AG09319 (cell line): ENCODE data around the gene EGR4.

Source experiments
- DNase-seq: peaks from one replicate; pipeline ENCODE4 v3.0.0-alpha.2; 2010; ENCODE audit warnings: low read depth; ENCODE audit errors: extremely low read depth
- TF ChIP-seq, protein P1 (sequence below): IDR thresholded peaks from 2 replicates; pipeline ENCODE4 v1.5.1; 2011; ENCODE audit warnings: low read depth, mild to moderate bottlenecking, inconsistent platforms, low read length, moderate library complexity

The EGR4 gene

DNA sequence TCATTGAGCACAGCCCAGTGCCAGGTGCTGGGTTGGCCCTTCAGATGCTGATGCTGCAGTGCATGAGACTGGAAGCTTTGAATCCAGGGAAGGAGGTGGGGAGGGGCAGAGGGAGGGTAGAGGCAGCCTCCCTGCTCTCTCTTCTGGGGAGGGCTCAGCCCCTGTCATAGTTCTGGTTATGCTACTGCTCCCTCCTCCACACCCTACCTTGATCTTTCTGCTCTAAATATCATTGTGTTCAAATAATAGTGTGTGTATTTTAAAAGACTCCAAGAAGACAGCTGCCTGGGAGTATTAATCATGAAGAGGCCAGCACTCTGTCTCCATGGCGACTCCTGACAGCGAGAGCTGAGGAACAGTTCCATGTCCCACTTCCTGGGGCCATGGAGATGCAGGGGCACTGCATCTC is 3.8 kb upstream of the EGR4 start:
- no peak for DNase-seq
- TF ChIP-seq, protein P1, sequence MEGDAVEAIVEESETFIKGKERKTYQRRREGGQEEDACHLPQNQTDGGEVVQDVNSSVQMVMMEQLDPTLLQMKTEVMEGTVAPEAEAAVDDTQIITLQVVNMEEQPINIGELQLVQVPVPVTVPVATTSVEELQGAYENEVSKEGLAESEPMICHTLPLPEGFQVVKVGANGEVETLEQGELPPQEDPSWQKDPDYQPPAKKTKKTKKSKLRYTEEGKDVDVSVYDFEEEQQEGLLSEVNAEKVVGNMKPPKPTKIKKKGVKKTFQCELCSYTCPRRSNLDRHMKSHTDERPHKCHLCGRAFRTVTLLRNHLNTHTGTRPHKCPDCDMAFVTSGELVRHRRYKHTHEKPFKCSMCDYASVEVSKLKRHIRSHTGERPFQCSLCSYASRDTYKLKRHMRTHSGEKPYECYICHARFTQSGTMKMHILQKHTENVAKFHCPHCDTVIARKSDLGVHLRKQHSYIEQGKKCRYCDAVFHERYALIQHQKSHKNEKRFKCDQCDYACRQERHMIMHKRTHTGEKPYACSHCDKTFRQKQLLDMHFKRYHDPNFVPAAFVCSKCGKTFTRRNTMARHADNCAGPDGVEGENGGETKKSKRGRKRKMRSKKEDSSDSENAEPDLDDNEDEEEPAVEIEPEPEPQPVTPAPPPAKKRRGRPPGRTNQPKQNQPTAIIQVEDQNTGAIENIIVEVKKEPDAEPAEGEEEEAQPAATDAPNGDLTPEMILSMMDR: no peak

DNA sequence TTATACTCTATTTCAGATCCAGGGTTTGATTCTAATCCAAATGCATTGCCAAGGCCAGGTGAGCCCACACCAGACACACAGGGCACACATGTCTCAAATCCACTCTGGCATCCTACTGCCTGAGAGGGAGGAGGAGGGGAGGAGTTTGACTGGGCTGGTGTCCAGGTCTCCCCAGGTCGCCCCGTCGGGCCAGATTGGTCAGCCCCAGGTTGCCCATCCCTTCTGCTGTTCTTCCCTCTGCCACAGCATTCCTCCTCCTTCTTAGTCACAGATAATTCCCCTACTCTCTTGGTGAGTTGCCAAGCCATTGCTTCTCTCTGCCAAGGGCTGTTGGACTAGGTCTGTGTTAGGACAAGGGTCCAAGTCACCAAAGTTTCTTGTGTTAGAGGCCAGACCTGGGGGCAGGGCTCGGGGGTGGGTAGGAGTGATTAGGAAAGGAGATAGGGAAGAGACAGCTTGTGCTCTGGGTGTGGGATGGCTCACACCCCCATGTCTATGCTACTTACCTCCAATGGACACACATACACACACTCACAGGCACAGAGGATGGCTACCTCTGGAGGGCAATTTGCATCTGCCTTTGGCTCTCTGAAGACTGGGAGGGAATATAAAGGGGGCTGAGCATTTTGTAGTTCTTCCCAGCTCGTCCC is 2.5 kb upstream of the EGR4 start:
- DNase-seq: no peak
- TF ChIP-seq, protein P1: no peak

DNA sequence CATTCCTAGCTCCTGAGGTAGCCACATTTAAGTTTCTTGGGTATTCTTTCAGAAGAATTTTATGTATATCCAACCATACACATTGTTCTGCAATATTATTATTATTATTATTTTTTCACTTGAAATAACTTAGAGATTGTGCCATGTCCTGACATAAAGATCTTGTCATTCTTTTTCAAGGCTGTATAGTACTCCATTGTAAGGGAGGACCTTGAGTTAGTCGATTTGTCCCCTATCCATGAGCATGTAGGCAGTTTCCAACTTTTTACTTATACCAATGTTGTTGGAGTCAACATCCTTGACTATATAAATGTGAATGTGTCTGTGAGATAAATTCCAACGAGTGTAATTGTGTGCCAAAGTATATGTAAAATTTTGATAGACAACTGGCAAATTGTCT is 891 bp upstream of the EGR4 start:
- TF ChIP-seq, protein P1: no peak
- DNase-seq: no peak

DNA sequence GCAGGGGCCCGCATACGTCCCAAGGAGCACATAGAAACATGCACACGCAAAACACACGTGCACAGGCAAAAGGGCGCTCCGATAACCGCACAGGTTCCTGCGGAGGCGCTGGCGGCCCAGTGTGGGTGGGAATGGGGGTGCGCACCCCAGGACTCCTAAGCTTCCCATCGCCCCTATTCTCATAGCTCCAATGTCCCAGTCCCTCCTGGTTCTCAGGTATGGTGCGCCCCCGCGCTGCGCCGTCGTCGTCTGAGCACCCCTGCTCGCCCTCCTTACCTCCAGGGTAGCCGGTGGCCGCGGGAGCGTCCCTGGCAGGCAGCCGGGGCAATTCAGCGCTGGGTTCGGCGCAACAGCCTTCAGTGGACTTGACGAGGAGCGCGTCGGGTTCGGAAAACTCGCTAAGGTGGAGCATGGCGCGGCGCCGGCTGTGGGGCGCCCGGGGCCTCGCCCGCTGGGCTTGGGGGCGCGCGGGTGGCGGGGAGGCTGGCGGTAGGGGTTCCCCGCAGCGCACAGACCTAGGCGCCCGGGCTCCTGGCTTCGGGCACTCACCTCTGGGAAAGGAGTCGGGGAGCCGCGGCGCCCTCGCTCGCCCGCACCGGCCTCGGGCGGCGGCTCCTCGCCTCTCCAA is 328 bp downstream of the EGR4 start:
- TF ChIP-seq, protein P1: no peak
- no peak for DNase-seq

DNA sequence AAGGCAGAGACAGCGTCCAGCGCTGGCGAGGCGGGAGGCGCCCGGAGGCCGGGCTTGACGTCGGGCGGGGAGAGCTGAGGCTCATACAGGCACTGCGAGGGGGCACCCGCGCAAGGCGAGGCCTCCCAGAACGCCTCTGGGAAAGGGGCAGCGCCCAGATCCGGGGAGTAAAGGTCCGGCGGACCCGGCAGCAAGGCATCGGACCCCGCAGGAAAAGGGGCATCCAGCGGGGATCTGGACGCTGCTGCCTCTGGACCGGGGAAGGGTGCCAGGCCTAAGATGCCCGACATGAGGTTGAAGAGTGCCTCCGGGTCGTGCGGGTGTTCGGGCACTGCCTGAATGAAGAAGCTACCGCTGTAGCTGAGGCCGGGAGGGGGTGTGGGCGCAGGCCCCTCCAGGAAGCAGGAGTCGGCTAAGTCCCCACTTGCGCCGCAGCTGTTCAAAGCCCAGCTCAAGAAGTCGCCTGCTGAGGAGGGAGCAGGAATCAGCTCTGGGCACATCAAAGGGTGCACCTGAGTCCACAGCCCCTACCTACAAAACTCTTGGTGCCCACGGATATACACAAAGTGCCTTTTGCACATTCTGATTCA is 937 bp downstream of the EGR4 start:
- DNase-seq: no peak
- TF ChIP-seq, protein P1: no peak

DNA sequence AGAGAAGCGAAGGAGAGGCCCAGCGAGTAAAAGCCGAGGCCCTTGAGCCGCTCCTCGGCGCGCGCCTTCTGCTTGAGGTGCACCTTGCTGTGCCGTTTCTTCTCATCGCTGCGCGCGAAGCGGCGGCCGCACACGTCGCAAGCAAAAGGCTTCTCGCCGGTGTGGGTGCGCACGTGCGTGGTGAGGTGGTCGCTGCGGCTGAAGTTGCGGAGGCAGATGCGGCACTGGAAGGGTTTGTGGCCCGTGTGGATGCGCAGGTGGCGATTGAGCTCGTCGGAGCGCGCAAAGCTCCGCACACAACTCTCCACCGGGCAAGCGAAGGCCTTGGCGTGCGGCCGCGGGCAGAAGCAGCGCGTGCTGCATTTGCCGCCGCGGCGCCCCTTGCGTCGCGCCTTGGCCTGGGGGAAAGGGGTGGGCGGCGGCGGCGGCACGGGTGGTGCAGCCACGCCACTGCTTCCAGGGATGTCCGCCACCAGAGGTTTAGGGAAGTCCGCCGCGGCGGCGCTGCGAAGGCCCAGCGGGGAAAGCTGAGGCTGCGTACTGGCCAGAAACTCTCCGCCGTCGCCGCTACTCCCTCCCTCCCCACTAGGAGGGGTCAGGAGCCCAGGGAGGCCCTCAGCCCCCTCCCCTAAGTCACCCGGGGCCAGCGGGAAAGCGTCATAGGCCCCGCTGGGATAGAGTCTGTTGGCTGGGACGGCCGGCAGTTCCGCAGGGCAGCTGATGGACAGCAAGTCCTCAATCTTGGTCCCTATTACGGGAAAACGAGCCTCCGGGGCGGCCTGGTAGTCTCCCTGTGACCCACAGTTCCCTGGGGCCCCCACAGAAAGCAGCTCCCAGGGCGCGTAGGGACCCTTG is 1.7 kb downstream of the EGR4 start:
- TF ChIP-seq, protein P1: no peak
- DNase-seq: no peak
